Tibial nerve (tissue), 4 donors: Measurements from ENCODE around the gene TMEM147.

Source experiments
- CTCF ChIP-seq, 5 experiments: fragments of 200-600 bp in 3 of 5; fragments of 450-650 bp in 2 of 5; sonication (generic) in 3 of 5; IDR thresholded peaks; one replicate each; pipeline ENCODE4 v1.5.1; 2016 to 2019; ENCODE audit warnings: antibody characterized with exemption in 5 of 5, mild to moderate bottlenecking in 3 of 5, moderate library complexity in 2 of 5
- EP300 ChIP-seq, 2 donors: sonication (generic); formaldehyde crosslinking; IDR thresholded peaks; one replicate each; pipeline ENCODE4 v1.6.1; 2017; ENCODE audit warnings: antibody characterized with exemption in 2 of 2, mild to moderate bottlenecking in 1 of 2

GRCh38 chr19:35590875-35591274 is 45.4 kb downstream of the TMEM147 start:
- TF ChIP-seq CTCF (IDR thresholded peaks at IDR 0.05) = no peak
- no peak for TF ChIP-seq EP300 (IDR thresholded peaks at IDR 0.05)
